PC-9 (cell line): ENCODE results near the gene ATP10A.

Source experiments
- CTCF ChIP-seq: fragments of 200-600 bp; sonication (generic); conservative IDR thresholded peaks from 2 replicates; pipeline ENCODE4 v1.6.1; 2017; ENCODE audit warnings: mixed run types, antibody characterized with exemption, mild to moderate bottlenecking, moderate library complexity
- EZH2 ChIP-seq: fragments of 200-600 bp; sonication (generic); IDR thresholded peaks from 2 replicates; pipeline ENCODE4 v1.8.0; 2017; ENCODE audit warnings: antibody characterized with exemption, low read depth

- no peak for TF ChIP-seq EZH2
- no peak for TF ChIP-seq CTCF
Observed at GRCh38 chr15:25805031-25805430, 58.1 kb downstream of the ATP10A start.
